H1 (cell line): ENCODE measurements around the gene OR5K2. TPM values are rescaled to one million over a fixed set of nuclear protein-coding genes. Genes with fewer than 3 reads are reported as not detected.

ENCODE experiments used
- CTCF ChIA-PET: fragments of 300-600 bp; sonication (Branson Sonifier 250); formaldehyde crosslinking; loops from one replicate; lab custom pipeline; 2021; ENCODE audit not compliant: partially characterized antibody; lab: Charles Lee
- POLR2A ChIA-PET: fragments of 300-600 bp; sonication (Branson Sonifier 250); formaldehyde crosslinking; loops from one replicate; lab custom pipeline; 2021; ENCODE audit warnings: inconsistent platforms; ENCODE audit not compliant: partially characterized antibody; lab: Charles Lee
- DNase-seq, 2 experiments: peaks; one replicate each; pipeline versions ENCODE4 v3.0.0 to v3.0.0-alpha.2; 2010 to 2022; ENCODE audit warnings: low spot score in 2 of 2, low read depth in 1 of 2, mixed read lengths in 1 of 2
- FAIRE-seq: peaks from 2 replicates; lab custom pipeline; 2011; peaks lifted over from hg19 to GRCh38; lab: Jason Lieb, UNC
- H2AFZ ChIP-seq: 2 replicates; pipeline ENCODE4 v1.8.1; 2012; ENCODE audit warnings: low read length, inconsistent platforms
- H2AK5ac ChIP-seq: 2 replicates; pipeline ENCODE4 v1.6.1; 2013; ENCODE audit warnings: low read depth, low read length
- H2BK120ac ChIP-seq: replicated peaks from 2 replicates; pipeline ENCODE3; 2013; ENCODE audit warnings: low read depth, low read length, inconsistent platforms
- H2BK12ac ChIP-seq: 2 replicates; pipeline ENCODE4 v1.6.1; 2013; ENCODE audit warnings: low read depth, low read length
- H2BK15ac ChIP-seq: 2 replicates; pipeline ENCODE4 v1.6.1; 2013; ENCODE audit warnings: low read length
- H2BK20ac ChIP-seq: 2 replicates; pipeline ENCODE4 v1.6.1; 2013; ENCODE audit warnings: low read length
- H2BK5ac ChIP-seq: 2 replicates; pipeline ENCODE4 v1.6.1; 2013; ENCODE audit warnings: low read depth, low read length
- H3K14ac ChIP-seq: 2 replicates; pipeline ENCODE4 v1.6.1; 2013; ENCODE audit warnings: inconsistent platforms; ENCODE audit not compliant: insufficient read length
- H3K18ac ChIP-seq: 2 replicates; pipeline ENCODE4 v1.6.1; 2013; ENCODE audit warnings: low read length; ENCODE audit errors: extremely low read depth
- H3K23ac ChIP-seq: 2 replicates; pipeline ENCODE4 v1.6.1; 2013; ENCODE audit warnings: inconsistent platforms; ENCODE audit not compliant: insufficient read length
- H3K23me2 ChIP-seq: 2 replicates; pipeline ENCODE4 v1.6.1; 2013; ENCODE audit warnings: low read depth, low read length
- H3K27ac ChIP-seq: 2 replicates; pipeline ENCODE4 v1.6.1; 2011; ENCODE audit warnings: low read depth, low read length, inconsistent platforms
- H3K27me3 ChIP-seq, 4 experiments: replicated peaks in 1 of 4; 1 replicate in 1 of 4; 2 replicates in 3 of 4; pipeline versions ENCODE4 v1.6.1 to v1.8.1; 2011 to 2013; ENCODE audit warnings: low read length in 3 of 4, mild to moderate bottlenecking in 3 of 4, inconsistent platforms in 2 of 4, mixed read lengths in 2 of 4, moderate library complexity in 1 of 4; ENCODE audit not compliant: control insufficient read depth in 3 of 4, insufficient read depth in 3 of 4; ENCODE audit errors: extremely low read depth in 1 of 4
- H3K36me3 ChIP-seq, 4 experiments: 2 replicates each; pipeline versions ENCODE4 v1.6.1 to v1.8.1; 2011 to 2013; ENCODE audit warnings: mild to moderate bottlenecking in 4 of 4, low read length in 3 of 4, moderate library complexity in 2 of 4, control low read depth in 1 of 4, inconsistent platforms in 1 of 4; ENCODE audit not compliant: insufficient read depth in 4 of 4, control insufficient read depth in 2 of 4
- H3K4ac ChIP-seq: replicated peaks from 2 replicates; pipeline ENCODE3; 2013; ENCODE audit warnings: low read length, low read depth, mixed read lengths, inconsistent platforms; ENCODE audit not compliant: insufficient read length
- H3K4me1 ChIP-seq, 4 experiments: replicated peaks in 1 of 4; 1 replicate in 1 of 4; 2 replicates in 3 of 4; pipeline versions ENCODE4 v1.6.1 to v1.8.1; 2011 to 2013; ENCODE audit warnings: low read length in 3 of 4, inconsistent platforms in 2 of 4, mixed read lengths in 1 of 4; ENCODE audit not compliant: insufficient read depth in 4 of 4, control insufficient read depth in 3 of 4
- H3K4me2 ChIP-seq, 2 experiments: 2 replicates each; pipeline versions ENCODE4 v1.6.1 to v1.8.1; 2011 to 2013; ENCODE audit warnings: low read depth in 2 of 2, low read length in 2 of 2, control low read depth in 1 of 2, inconsistent platforms in 1 of 2, mild to moderate bottlenecking in 1 of 2; ENCODE audit not compliant: insufficient read depth in 1 of 2
- H3K4me3 ChIP-seq, 4 experiments: fragments of 200-600, 300-600 bp in 1 of 4; sonication (generic), shearing (Covaris generic), sonication (Bioruptor Twin) in 1 of 4; 2 replicates each; pipeline versions ENCODE4 v1.5.1 to v1.8.1; 2011 to 2016; ENCODE audit warnings: low read length in 4 of 4, low read depth in 3 of 4, control low read depth in 2 of 4, inconsistent platforms in 2 of 4, mild to moderate bottlenecking in 2 of 4, mixed read lengths in 1 of 4, moderate library complexity in 1 of 4; ENCODE audit not compliant: insufficient read depth in 2 of 4; ENCODE audit errors: extremely low read depth in 1 of 4
- H3K56ac ChIP-seq: replicated peaks from 2 replicates; pipeline ENCODE3; 2013; ENCODE audit warnings: low read depth, mild to moderate bottlenecking, mixed read lengths, low read length, inconsistent platforms; ENCODE audit not compliant: insufficient read length
- H3K79me1 ChIP-seq: 2 replicates; pipeline ENCODE4 v1.6.1; 2013; ENCODE audit warnings: low read depth, low read length, control low read depth
- H3K79me2 ChIP-seq, 2 experiments: 2 replicates each; pipeline versions ENCODE4 v1.6.1 to v1.8.1; 2012 to 2013; ENCODE audit warnings: low read length in 2 of 2, mild to moderate bottlenecking in 2 of 2, inconsistent platforms in 1 of 2; ENCODE audit not compliant: insufficient read depth in 2 of 2, control insufficient read depth in 1 of 2
- H3K9ac ChIP-seq, 4 experiments: replicated peaks in 1 of 4; 1 replicate in 1 of 4; 2 replicates in 3 of 4; pipeline versions ENCODE4 v1.6.1 to v1.8.1; 2011 to 2013; ENCODE audit warnings: low read depth in 3 of 4, low read length in 3 of 4, control low read depth in 2 of 4, mild to moderate bottlenecking in 2 of 4, moderate library complexity in 2 of 4, inconsistent platforms in 1 of 4; ENCODE audit errors: extremely low read depth in 1 of 4
- H3K9me3 ChIP-seq, 2 experiments: 2 replicates each; pipeline versions ENCODE4 v1.6.1 to v1.8.1; 2012 to 2013; ENCODE audit warnings: mild to moderate bottlenecking in 2 of 2, moderate library complexity in 2 of 2, control low read depth in 1 of 2, inconsistent platforms in 1 of 2, low read depth in 1 of 2, low read length in 1 of 2, mixed read lengths in 1 of 2; ENCODE audit not compliant: insufficient read depth in 2 of 2
- H4K20me1 ChIP-seq, 2 experiments: replicated peaks in 1 of 2; 2 replicates each; pipeline versions ENCODE3 to v1.8.1; 2011 to 2013; ENCODE audit warnings: inconsistent platforms in 2 of 2, low read length in 2 of 2, mild to moderate bottlenecking in 1 of 2; ENCODE audit not compliant: insufficient read depth in 2 of 2, control insufficient read depth in 1 of 2
- H4K5ac ChIP-seq: 2 replicates; pipeline ENCODE4 v1.6.1; 2013; ENCODE audit warnings: low read length, low read depth, mixed read lengths, inconsistent platforms; ENCODE audit not compliant: insufficient read length
- H4K8ac ChIP-seq: 2 replicates; pipeline ENCODE4 v1.8.0; 2013; ENCODE audit warnings: mild to moderate bottlenecking, moderate library complexity, low read length, inconsistent platforms; ENCODE audit not compliant: insufficient read depth; ENCODE audit errors: extremely low read depth
- H4K91ac ChIP-seq: replicated peaks from 2 replicates; pipeline ENCODE3; 2013; ENCODE audit warnings: low read length, mixed read lengths, inconsistent platforms; ENCODE audit not compliant: insufficient read length
- CEBPB ChIP-seq: IDR thresholded peaks from 2 replicates; pipeline ENCODE4 v1.6.1; 2012; ENCODE audit warnings: low read depth, low read length
- EGR1 ChIP-seq: IDR thresholded peaks from 2 replicates; pipeline ENCODE4 v1.6.1; 2011; ENCODE audit warnings: low read depth, low read length, borderline replicate concordance
- EZH2 ChIP-seq: fragments of 200-600 bp; sonication (generic); IDR thresholded peaks from 2 replicates; pipeline ENCODE4 v1.7.1; 2012; ENCODE audit warnings: low read depth, mild to moderate bottlenecking, moderate library complexity, low read length, inconsistent platforms; ENCODE audit not compliant: severe bottlenecking
- GABPA ChIP-seq: IDR thresholded peaks from 2 replicates; pipeline ENCODE4 v1.6.1; 2011; ENCODE audit warnings: mild to moderate bottlenecking, low read length, moderate library complexity, borderline replicate concordance; ENCODE audit not compliant: insufficient read depth
- KDM4A ChIP-seq: IDR thresholded peaks from one replicate; pipeline ENCODE4 v1.7.1; 2012; ENCODE audit warnings: low read depth, mild to moderate bottlenecking, moderate library complexity, low read length, inconsistent platforms; ENCODE audit not compliant: severe bottlenecking
- PHF8 ChIP-seq: fragments of 200-600 bp; sonication (generic); conservative IDR thresholded peaks from 2 replicates; pipeline ENCODE4 v1.7.1; 2012; ENCODE audit warnings: low read depth, mild to moderate bottlenecking, inconsistent platforms, low read length, moderate library complexity
- POLR2AphosphoS5 ChIP-seq: IDR thresholded peaks from 2 replicates; pipeline ENCODE4 v1.6.1; 2011; ENCODE audit warnings: low read depth, low read length
- RAD21 ChIP-seq, 2 experiments: IDR thresholded peaks in 1 of 2; conservative IDR thresholded peaks in 1 of 2; 2 replicates each; pipeline ENCODE4 v1.6.1; 2011; ENCODE audit warnings: low read depth in 2 of 2, low read length in 2 of 2, improper control_type of control experiment in 1 of 2, inconsistent platforms in 1 of 2, mild to moderate bottlenecking in 1 of 2, moderate library complexity in 1 of 2
- RBBP5 ChIP-seq: IDR thresholded peaks from 2 replicates; pipeline ENCODE4 v1.7.1; 2012; ENCODE audit warnings: low read depth, mild to moderate bottlenecking, inconsistent platforms, low read length, moderate library complexity, borderline replicate concordance
- SUZ12 ChIP-seq: fragments of 200-600 bp; sonication (generic); IDR thresholded peaks from 2 replicates; pipeline ENCODE4 v1.6.1; 2012; ENCODE audit warnings: mild to moderate bottlenecking, inconsistent platforms, low read length, moderate library complexity, mixed read lengths
- TCF12 ChIP-seq: IDR thresholded peaks from 2 replicates; pipeline ENCODE4 v1.6.1; 2011; ENCODE audit warnings: low read depth, mild to moderate bottlenecking, low read length
- YY1 ChIP-seq: IDR thresholded peaks from 2 replicates; pipeline ENCODE4 v1.6.1; 2011; ENCODE audit warnings: low read depth, mild to moderate bottlenecking, low read length
- WGBS, 2 experiments: shearing (Covaris generic) in 1 of 2; methylation state at CpG; one replicate each; pipeline versions ENCODE4 v1.1.6 to v1.1.7; 2013 to 2015; ENCODE audit warnings: low lambda C conversion rate in 2 of 2, mixed read lengths in 2 of 2, inconsistent platforms in 1 of 2, low coverage in 1 of 2, missing lambda C conversion rate in 1 of 2; ENCODE audit not compliant: insufficient replicate concordance in 2 of 2, insufficient coverage in 1 of 2, insufficient read length in 1 of 2; ENCODE audit errors: extremely low coverage in 1 of 2, missing lambda C conversion rate in 1 of 2; 5-methylcytosine and 5-hydroxymethylcytosine counted together
- polyA plus RNA-seq, 7 experiments: library from polyadenylated mRNA; depleted of rRNA in 3 of 7; stranded (reverse) in 5 of 7; unstranded in 2 of 7; fragments of >200 nt in 5 of 7; fragments of 200-250 nt in 2 of 7; gene quantifications; 1 replicate in 5 of 7; 2 replicates in 1 of 7; 4 replicates in 1 of 7; pipeline versions ENCODE4 v1.2.1 to v1.2.3, GENCODE V29; 2011 to 2013; ENCODE audit warnings: missing spikeins in 2 of 7, mixed read lengths in 2 of 7
- total RNA-seq: library from RNA; stranded (reverse); fragmentation: NEBNext Ultra II Directional; extraction: Animal tissue kit (Norgen Biotek cat#: 25700); gene quantifications from 2 replicates; pipeline ENCODE4 v1.2.1, GENCODE V29; 2021
- TF ChIP-seq, protein P1 (sequence below): IDR thresholded peaks from 2 replicates; pipeline ENCODE4 v1.6.1; 2012; ENCODE audit warnings: low read length, inconsistent platforms

Gene OR5K2
- total and polyA plus RNA-seq, 2 of the 8 experiments (the other 6 are each of a cell fraction or from before 2014, with no cell fraction given), result not detected

GRCh38 chr3:98483626-98484025 lies 13.9 kb upstream of the OR5K2 start:
- no peak overlapping the region for H3K4me2 ChIP-seq
- no peaks in the 10 kb centered on the region for H3K79me2 ChIP-seq
- no peaks in the 10 kb centered on the region for H3K27me3 ChIP-seq
- no peak overlapping the region for H3K14ac ChIP-seq
- no peak overlapping the region for H2BK5ac ChIP-seq
- 83% methylated on average over 3 of the region's 3 CpGs; no CpG with 5 or more reads in 1 of the 2 experiments for WGBS, 2 experiments
- no peaks in the 10 kb centered on the region for H3K9me3 ChIP-seq
- no peak overlapping the region for H3K18ac ChIP-seq
- ChIA-PET POLR2A (no interaction called here), CTCF (no interaction called here)
- H4K20me1 ChIP-seq, result no peaks in the 10 kb centered on the region
- H2BK120ac ChIP-seq, result no peak overlapping the region
- H2BK15ac ChIP-seq, result no peak overlapping the region
- FAIRE-seq, result no peak
- H3K23ac ChIP-seq, result no peak overlapping the region
- no peak overlapping the region for H2AK5ac ChIP-seq
- no peak overlapping the region for H4K5ac ChIP-seq
- no peak overlapping the region for H2BK12ac ChIP-seq
- no peak overlapping the region for H3K9ac ChIP-seq
- no peaks in the 10 kb centered on the region for H3K79me1 ChIP-seq
- H3K4ac ChIP-seq, result no peak overlapping the region
- H2AFZ ChIP-seq, result no peak overlapping the region
- H3K36me3 ChIP-seq, result no peaks in the 10 kb centered on the region
- no peak for DNase-seq
- H2BK20ac ChIP-seq, result no peak overlapping the region
- H3K4me1 ChIP-seq, result no peaks in the 10 kb centered on the region
- H3K23me2 ChIP-seq, result no peaks in the 10 kb centered on the region
- H4K8ac ChIP-seq, result no peak overlapping the region
- H3K27ac ChIP-seq, result no peak overlapping the region
- no peak overlapping the region for H3K56ac ChIP-seq
- H4K91ac ChIP-seq, result no peak overlapping the region
- H3K4me3 ChIP-seq, result no peak overlapping the region
- TF ChIP-seq RBBP5 (no peak), POLR2AphosphoS5 (no peak), KDM4A (no peak), RAD21 (IDR thresholded peaks at IDR 0.05 in 1 of 2, conservative IDR thresholded peaks at IDR 0.05 in 1 of 2; ENCODE audit: low read depth in 2 of 2, low read length in 2 of 2) (no peak), EGR1 (no peak), EZH2 (no peak), TCF12 (no peak), CEBPB (no peak), GABPA (no peak), YY1 (no peak), SUZ12 (no peak), PHF8 (no peak)
- TF ChIP-seq, protein P1, sequence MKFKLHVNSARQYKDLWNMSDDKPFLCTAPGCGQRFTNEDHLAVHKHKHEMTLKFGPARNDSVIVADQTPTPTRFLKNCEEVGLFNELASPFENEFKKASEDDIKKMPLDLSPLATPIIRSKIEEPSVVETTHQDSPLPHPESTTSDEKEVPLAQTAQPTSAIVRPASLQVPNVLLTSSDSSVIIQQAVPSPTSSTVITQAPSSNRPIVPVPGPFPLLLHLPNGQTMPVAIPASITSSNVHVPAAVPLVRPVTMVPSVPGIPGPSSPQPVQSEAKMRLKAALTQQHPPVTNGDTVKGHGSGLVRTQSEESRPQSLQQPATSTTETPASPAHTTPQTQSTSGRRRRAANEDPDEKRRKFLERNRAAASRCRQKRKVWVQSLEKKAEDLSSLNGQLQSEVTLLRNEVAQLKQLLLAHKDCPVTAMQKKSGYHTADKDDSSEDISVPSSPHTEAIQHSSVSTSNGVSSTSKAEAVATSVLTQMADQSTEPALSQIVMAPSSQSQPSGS, result no peak
